Panc1 (cell line): ENCODE results near the gene ZNF410. TPM values are rescaled to one million over a fixed set of nuclear protein-coding genes. Genes with fewer than 3 reads are reported as not detected.

Source experiments
- total RNA-seq: library from RNA; stranded (reverse); gene quantifications from one replicate; pipeline ENCODE4 v1.2.1, GENCODE V29; 2021; ENCODE audit not compliant: unreplicated experiment

The ZNF410 gene
- total RNA-seq, 1 experiment from 2014 or later, result 31.2 TPM

Other genes starting within 250 kb of the ZNF410 start
- 15.2 TPM for gene DNAL1, start 241.9 kb upstream of the ZNF410 start, total RNA-seq
- 49.7 TPM for gene PNMA1, start 172.5 kb upstream of the ZNF410 start, total RNA-seq
- 17.1 TPM for gene PTGR2, start 35.0 kb upstream of the ZNF410 start, total RNA-seq
- 2.2 TPM for gene FAM161B, start 63.2 kb downstream of the ZNF410 start, total RNA-seq
- 18.5 TPM for gene COQ6, start 63.4 kb downstream of the ZNF410 start, total RNA-seq
- gene ENTPD5, start 132.4 kb downstream of the ZNF410 start, total RNA-seq, result 13.0 TPM
- 1.9 TPM for gene BBOF1, start 132.5 kb downstream of the ZNF410 start, total RNA-seq
- gene ALDH6A1, start 197.6 kb downstream of the ZNF410 start, total RNA-seq, result 2.1 TPM
- gene LIN52, start 198.1 kb downstream of the ZNF410 start, total RNA-seq, result 6.7 TPM